H1 (cell line): Measurements from ENCODE around the gene KCNMA1. TPM values are rescaled to one million over a fixed set of nuclear protein-coding genes. Genes with fewer than 3 reads are reported as not detected.

ENCODE experiments used
- CTCF ChIA-PET: fragments of 300-600 bp; sonication (Branson Sonifier 250); formaldehyde crosslinking; loops from one replicate; lab custom pipeline; 2021; ENCODE audit not compliant: partially characterized antibody; lab: Charles Lee
- POLR2A ChIA-PET: fragments of 300-600 bp; sonication (Branson Sonifier 250); formaldehyde crosslinking; loops from one replicate; lab custom pipeline; 2021; ENCODE audit warnings: inconsistent platforms; ENCODE audit not compliant: partially characterized antibody; lab: Charles Lee
- DNase-seq, 2 experiments: peaks; one replicate each; pipeline versions ENCODE4 v3.0.0 to v3.0.0-alpha.2; 2010 to 2022; ENCODE audit warnings: low spot score in 2 of 2, low read depth in 1 of 2, mixed read lengths in 1 of 2
- FAIRE-seq: peaks from 2 replicates; lab custom pipeline; 2011; peaks lifted over from hg19 to GRCh38; lab: Jason Lieb, UNC
- H2AFZ ChIP-seq: 2 replicates; pipeline ENCODE4 v1.8.1; 2012; ENCODE audit warnings: low read length, inconsistent platforms
- H2AK5ac ChIP-seq: 2 replicates; pipeline ENCODE4 v1.6.1; 2013; ENCODE audit warnings: low read depth, low read length
- H2BK120ac ChIP-seq: replicated peaks from 2 replicates; pipeline ENCODE3; 2013; ENCODE audit warnings: low read depth, low read length, inconsistent platforms
- H2BK12ac ChIP-seq: 2 replicates; pipeline ENCODE4 v1.6.1; 2013; ENCODE audit warnings: low read depth, low read length
- H2BK15ac ChIP-seq: 2 replicates; pipeline ENCODE4 v1.6.1; 2013; ENCODE audit warnings: low read length
- H2BK20ac ChIP-seq: 2 replicates; pipeline ENCODE4 v1.6.1; 2013; ENCODE audit warnings: low read length
- H2BK5ac ChIP-seq: 2 replicates; pipeline ENCODE4 v1.6.1; 2013; ENCODE audit warnings: low read depth, low read length
- H3K14ac ChIP-seq: 2 replicates; pipeline ENCODE4 v1.6.1; 2013; ENCODE audit warnings: inconsistent platforms; ENCODE audit not compliant: insufficient read length
- H3K18ac ChIP-seq: 2 replicates; pipeline ENCODE4 v1.6.1; 2013; ENCODE audit warnings: low read length; ENCODE audit errors: extremely low read depth
- H3K23ac ChIP-seq: 2 replicates; pipeline ENCODE4 v1.6.1; 2013; ENCODE audit warnings: inconsistent platforms; ENCODE audit not compliant: insufficient read length
- H3K23me2 ChIP-seq: 2 replicates; pipeline ENCODE4 v1.6.1; 2013; ENCODE audit warnings: low read depth, low read length
- H3K27ac ChIP-seq: 2 replicates; pipeline ENCODE4 v1.6.1; 2011; ENCODE audit warnings: low read depth, low read length, inconsistent platforms
- H3K27me3 ChIP-seq, 4 experiments: replicated peaks in 1 of 4; 1 replicate in 1 of 4; 2 replicates in 3 of 4; pipeline versions ENCODE4 v1.6.1 to v1.8.1; 2011 to 2013; ENCODE audit warnings: low read length in 3 of 4, mild to moderate bottlenecking in 3 of 4, inconsistent platforms in 2 of 4, mixed read lengths in 2 of 4, moderate library complexity in 1 of 4; ENCODE audit not compliant: control insufficient read depth in 3 of 4, insufficient read depth in 3 of 4; ENCODE audit errors: extremely low read depth in 1 of 4
- H3K36me3 ChIP-seq, 4 experiments: 2 replicates each; pipeline versions ENCODE4 v1.6.1 to v1.8.1; 2011 to 2013; ENCODE audit warnings: mild to moderate bottlenecking in 4 of 4, low read length in 3 of 4, moderate library complexity in 2 of 4, control low read depth in 1 of 4, inconsistent platforms in 1 of 4; ENCODE audit not compliant: insufficient read depth in 4 of 4, control insufficient read depth in 2 of 4
- H3K4ac ChIP-seq: replicated peaks from 2 replicates; pipeline ENCODE3; 2013; ENCODE audit warnings: low read length, low read depth, mixed read lengths, inconsistent platforms; ENCODE audit not compliant: insufficient read length
- H3K4me1 ChIP-seq, 4 experiments: replicated peaks in 1 of 4; 1 replicate in 1 of 4; 2 replicates in 3 of 4; pipeline versions ENCODE4 v1.6.1 to v1.8.1; 2011 to 2013; ENCODE audit warnings: low read length in 3 of 4, inconsistent platforms in 2 of 4, mixed read lengths in 1 of 4; ENCODE audit not compliant: insufficient read depth in 4 of 4, control insufficient read depth in 3 of 4
- H3K4me2 ChIP-seq, 2 experiments: 2 replicates each; pipeline versions ENCODE4 v1.6.1 to v1.8.1; 2011 to 2013; ENCODE audit warnings: low read depth in 2 of 2, low read length in 2 of 2, control low read depth in 1 of 2, inconsistent platforms in 1 of 2, mild to moderate bottlenecking in 1 of 2; ENCODE audit not compliant: insufficient read depth in 1 of 2
- H3K4me3 ChIP-seq, 4 experiments: fragments of 200-600, 300-600 bp in 1 of 4; sonication (generic), shearing (Covaris generic), sonication (Bioruptor Twin) in 1 of 4; 2 replicates each; pipeline versions ENCODE4 v1.5.1 to v1.8.1; 2011 to 2016; ENCODE audit warnings: low read length in 4 of 4, low read depth in 3 of 4, control low read depth in 2 of 4, inconsistent platforms in 2 of 4, mild to moderate bottlenecking in 2 of 4, mixed read lengths in 1 of 4, moderate library complexity in 1 of 4; ENCODE audit not compliant: insufficient read depth in 2 of 4; ENCODE audit errors: extremely low read depth in 1 of 4
- H3K56ac ChIP-seq: replicated peaks from 2 replicates; pipeline ENCODE3; 2013; ENCODE audit warnings: low read depth, mild to moderate bottlenecking, mixed read lengths, low read length, inconsistent platforms; ENCODE audit not compliant: insufficient read length
- H3K79me1 ChIP-seq: 2 replicates; pipeline ENCODE4 v1.6.1; 2013; ENCODE audit warnings: low read depth, low read length, control low read depth
- H3K79me2 ChIP-seq, 2 experiments: 2 replicates each; pipeline versions ENCODE4 v1.6.1 to v1.8.1; 2012 to 2013; ENCODE audit warnings: low read length in 2 of 2, mild to moderate bottlenecking in 2 of 2, inconsistent platforms in 1 of 2; ENCODE audit not compliant: insufficient read depth in 2 of 2, control insufficient read depth in 1 of 2
- H3K9ac ChIP-seq, 4 experiments: replicated peaks in 1 of 4; 1 replicate in 1 of 4; 2 replicates in 3 of 4; pipeline versions ENCODE4 v1.6.1 to v1.8.1; 2011 to 2013; ENCODE audit warnings: low read depth in 3 of 4, low read length in 3 of 4, control low read depth in 2 of 4, mild to moderate bottlenecking in 2 of 4, moderate library complexity in 2 of 4, inconsistent platforms in 1 of 4; ENCODE audit errors: extremely low read depth in 1 of 4
- H3K9me3 ChIP-seq, 2 experiments: 2 replicates each; pipeline versions ENCODE4 v1.6.1 to v1.8.1; 2012 to 2013; ENCODE audit warnings: mild to moderate bottlenecking in 2 of 2, moderate library complexity in 2 of 2, control low read depth in 1 of 2, inconsistent platforms in 1 of 2, low read depth in 1 of 2, low read length in 1 of 2, mixed read lengths in 1 of 2; ENCODE audit not compliant: insufficient read depth in 2 of 2
- H4K20me1 ChIP-seq, 2 experiments: replicated peaks in 1 of 2; 2 replicates each; pipeline versions ENCODE3 to v1.8.1; 2011 to 2013; ENCODE audit warnings: inconsistent platforms in 2 of 2, low read length in 2 of 2, mild to moderate bottlenecking in 1 of 2; ENCODE audit not compliant: insufficient read depth in 2 of 2, control insufficient read depth in 1 of 2
- H4K5ac ChIP-seq: 2 replicates; pipeline ENCODE4 v1.6.1; 2013; ENCODE audit warnings: low read length, low read depth, mixed read lengths, inconsistent platforms; ENCODE audit not compliant: insufficient read length
- H4K8ac ChIP-seq: 2 replicates; pipeline ENCODE4 v1.8.0; 2013; ENCODE audit warnings: mild to moderate bottlenecking, moderate library complexity, low read length, inconsistent platforms; ENCODE audit not compliant: insufficient read depth; ENCODE audit errors: extremely low read depth
- H4K91ac ChIP-seq: replicated peaks from 2 replicates; pipeline ENCODE3; 2013; ENCODE audit warnings: low read length, mixed read lengths, inconsistent platforms; ENCODE audit not compliant: insufficient read length
- BRCA1 ChIP-seq: IDR thresholded peaks from 2 replicates; pipeline ENCODE4 v1.6.1; 2012; ENCODE audit warnings: low read depth, low read length, improper control_type of control experiment
- CEBPB ChIP-seq: IDR thresholded peaks from 2 replicates; pipeline ENCODE4 v1.6.1; 2012; ENCODE audit warnings: low read depth, low read length
- CHD1 ChIP-seq: IDR thresholded peaks from 2 replicates; pipeline ENCODE4 v1.6.1; 2012; ENCODE audit warnings: low read depth, low read length, improper control_type of control experiment
- CHD2 ChIP-seq: IDR thresholded peaks from 2 replicates; pipeline ENCODE4 v1.6.1; 2012; ENCODE audit warnings: low read length, improper control_type of control experiment
- CREB1 ChIP-seq: IDR thresholded peaks from 2 replicates; pipeline ENCODE4 v1.6.1; 2012; ENCODE audit warnings: inconsistent platforms
- GTF2F1 ChIP-seq: IDR thresholded peaks from 2 replicates; pipeline ENCODE4 v1.6.1; 2012; ENCODE audit warnings: low read depth, low read length, improper control_type of control experiment, borderline replicate concordance
- JUN ChIP-seq: IDR thresholded peaks from 2 replicates; pipeline ENCODE4 v1.6.1; 2011; ENCODE audit warnings: low read depth, mild to moderate bottlenecking, improper control_type of control experiment, low read length
- POLR2AphosphoS5 ChIP-seq: IDR thresholded peaks from 2 replicates; pipeline ENCODE4 v1.6.1; 2011; ENCODE audit warnings: low read depth, low read length
- POU5F1 ChIP-seq: IDR thresholded peaks from 2 replicates; pipeline ENCODE4 v1.6.1; 2011; ENCODE audit warnings: low read depth, mild to moderate bottlenecking, low read length, moderate library complexity
- RFX5 ChIP-seq: IDR thresholded peaks from 2 replicates; pipeline ENCODE4 v1.6.1; 2011; ENCODE audit warnings: low read depth, low read length, improper control_type of control experiment, borderline replicate concordance
- SAP30 ChIP-seq: fragments of 300-600 bp; sonication (generic); IDR thresholded peaks from 2 replicates; pipeline ENCODE4 v1.7.1; 2012; ENCODE audit warnings: low read length, moderate library complexity, mild to moderate bottlenecking, inconsistent platforms; ENCODE audit not compliant: insufficient read depth, insufficient replicate concordance
- SUZ12 ChIP-seq: fragments of 200-600 bp; sonication (generic); IDR thresholded peaks from 2 replicates; pipeline ENCODE4 v1.6.1; 2012; ENCODE audit warnings: mild to moderate bottlenecking, inconsistent platforms, low read length, moderate library complexity, mixed read lengths
- TAF7 ChIP-seq: optimal IDR thresholded peaks from 2 replicates; pipeline ENCODE3; 2011; ENCODE audit warnings: low read depth, mild to moderate bottlenecking, inconsistent platforms, low read length, moderate library complexity, borderline replicate concordance
- TCF12 ChIP-seq: IDR thresholded peaks from 2 replicates; pipeline ENCODE4 v1.6.1; 2011; ENCODE audit warnings: low read depth, mild to moderate bottlenecking, low read length
- WGBS, 2 experiments: shearing (Covaris generic) in 1 of 2; methylation state at CpG; one replicate each; pipeline versions ENCODE4 v1.1.6 to v1.1.7; 2013 to 2015; ENCODE audit warnings: low lambda C conversion rate in 2 of 2, mixed read lengths in 2 of 2, inconsistent platforms in 1 of 2, low coverage in 1 of 2, missing lambda C conversion rate in 1 of 2; ENCODE audit not compliant: insufficient replicate concordance in 2 of 2, insufficient coverage in 1 of 2, insufficient read length in 1 of 2; ENCODE audit errors: extremely low coverage in 1 of 2, missing lambda C conversion rate in 1 of 2; 5-methylcytosine and 5-hydroxymethylcytosine counted together
- polyA plus RNA-seq, 7 experiments: library from polyadenylated mRNA; depleted of rRNA in 3 of 7; stranded (reverse) in 5 of 7; unstranded in 2 of 7; fragments of >200 nt in 5 of 7; fragments of 200-250 nt in 2 of 7; gene quantifications; 1 replicate in 5 of 7; 2 replicates in 1 of 7; 4 replicates in 1 of 7; pipeline versions ENCODE4 v1.2.1 to v1.2.3, GENCODE V29; 2011 to 2013; ENCODE audit warnings: missing spikeins in 2 of 7, mixed read lengths in 2 of 7
- total RNA-seq: library from RNA; stranded (reverse); fragmentation: NEBNext Ultra II Directional; extraction: Animal tissue kit (Norgen Biotek cat#: 25700); gene quantifications from 2 replicates; pipeline ENCODE4 v1.2.1, GENCODE V29; 2021
- TF ChIP-seq, protein P1 (sequence below): IDR thresholded peaks from 2 replicates; pipeline ENCODE4 v1.6.1; 2012; ENCODE audit warnings: inconsistent platforms

The KCNMA1 gene
- total and polyA plus RNA-seq, 2 of the 8 experiments (the other 6 are each of a cell fraction or from before 2014, with no cell fraction given), result 10.2 to 11.1 TPM

- POLR2A ChIA-PET, result interaction anchor here (1.4 kb wide), 1 partner anchor 19 kb away, joined by 3 read pairs; no protein-coding TSS in a partner anchor
- Histone ChIP-seq H2BK5ac (no peak overlapping the region), H3K4me3 (no peak overlapping the region)
- TF ChIP-seq SAP30 (no peak), CREB1 (no peak), TCF12 (no peak), POLR2AphosphoS5 (no peak), CEBPB (no peak), JUN (no peak), POU5F1 (no peak), CHD1 (no peak), TAF7 (no peak), RFX5 (no peak), SUZ12 (no peak), GTF2F1 (no peak), BRCA1 (no peak), CHD2 (no peak)
- TF ChIP-seq, protein P1, sequence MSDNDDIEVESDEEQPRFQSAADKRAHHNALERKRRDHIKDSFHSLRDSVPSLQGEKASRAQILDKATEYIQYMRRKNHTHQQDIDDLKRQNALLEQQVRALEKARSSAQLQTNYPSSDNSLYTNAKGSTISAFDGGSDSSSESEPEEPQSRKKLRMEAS, result no peak
These were observed 478.9 kb downstream of the KCNMA1 start for GRCh38 chr10:77158666-77159065.

More at GRCh38 chr10:77158666-77159065, 478.9 kb downstream of the KCNMA1 start:
- CTCF ChIA-PET, result interaction anchor here (0.5 to 3.3 kb wide), 5 partner anchors 15 to 486 kb away, joined by 3 to 19 read pairs (median 3); no protein-coding TSS in a partner anchor
- H3K4ac ChIP-seq, result no peak overlapping the region
- H3K36me3 ChIP-seq, result no peaks in the 10 kb centered on the region
- H2BK120ac ChIP-seq, result no peak overlapping the region
- no peak overlapping the region for H2AFZ ChIP-seq
- H4K8ac ChIP-seq, result no peak overlapping the region
- H3K4me1 ChIP-seq, result peaks cover 0 to 7% (median 0%) of the 10 kb centered on the region in 4 experiments; a peak in 1 of 7 replicates
- no peak overlapping the region for H3K14ac ChIP-seq
- no peak overlapping the region for H3K9ac ChIP-seq
- H3K9me3 ChIP-seq, result no peaks in the 10 kb centered on the region
- WGBS, 2 experiments, result 96% methylated on average over 3 of the region's 3 CpGs; no CpG with 5 or more reads in 1 of the 2 experiments
- no peaks in the 10 kb centered on the region for H3K79me2 ChIP-seq
- H3K27me3 ChIP-seq, result no peaks in the 10 kb centered on the region
- no peak overlapping the region for H4K91ac ChIP-seq
- FAIRE-seq (no peak), DNase-seq (no peak)
- H4K20me1 ChIP-seq, result no peaks in the 10 kb centered on the region
- no peaks in the 10 kb centered on the region for H3K23me2 ChIP-seq
- no peak overlapping the region for H4K5ac ChIP-seq
- no peak overlapping the region for H3K18ac ChIP-seq
- no peak overlapping the region for H2BK20ac ChIP-seq
- no peak overlapping the region for H2BK12ac ChIP-seq
- no peak overlapping the region for H3K56ac ChIP-seq
- H3K4me2 ChIP-seq, result no peak overlapping the region
- H3K27ac ChIP-seq, result no peak overlapping the region
- no peaks in the 10 kb centered on the region for H3K79me1 ChIP-seq
- H3K23ac ChIP-seq, result no peak overlapping the region
- H2AK5ac ChIP-seq, result no peak overlapping the region
- no peak overlapping the region for H2BK15ac ChIP-seq
